ENCODE results near the gene KCNN4. TPM values are rescaled to one million over a fixed set of nuclear protein-coding genes. Genes with fewer than 3 reads are reported as not detected.

KCNN4 gene
- total RNA-seq, 1 donor from 2014 or later, result 6.4 TPM

GRCh38 chr19:43797118-43797517 is 16.3 kb upstream of the KCNN4 start:
- H3K9me3 Mint-ChIP-seq, result no peaks in the 10 kb centered on the region
- DNase-seq (ENCODE audit: low spot score in 2 of 2, unreplicated experiment in 2 of 2), result no peak
- H3K4me1 Mint-ChIP-seq, result peaks cover 3% of the 10 kb centered on the region
- H3K27ac Mint-ChIP-seq, result no peak overlapping the region
- H3K4me3 Mint-ChIP-seq, result peak overlapping the region; percentile 43
- no peak for TF ChIP-seq CTCF (IDR thresholded peaks at IDR 0.05; ENCODE audit: unreplicated experiment)
- peaks cover 77% of the 10 kb centered on the region for H3K27me3 Mint-ChIP-seq (ENCODE audit: low read depth)
- no peaks in the 10 kb centered on the region for H3K36me3 Mint-ChIP-seq

DNA sequence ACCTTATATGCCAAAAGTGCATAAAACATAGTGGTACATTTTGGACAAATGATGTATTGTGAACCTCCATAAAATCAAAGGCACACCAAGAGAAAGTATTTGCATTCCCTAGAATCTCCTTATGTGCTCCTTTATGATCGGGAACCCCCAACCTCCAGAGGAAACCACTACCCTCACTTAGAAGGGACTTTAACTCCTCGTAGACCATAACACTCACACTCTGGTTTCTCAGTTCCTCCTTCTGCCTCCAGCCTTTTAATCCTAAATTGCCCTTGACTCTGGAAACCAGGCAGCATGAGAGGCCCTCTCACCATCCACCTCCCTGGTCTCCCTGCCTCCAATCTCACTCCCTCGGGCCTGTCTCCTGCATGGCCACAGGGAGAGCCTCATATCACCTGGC is 9.8 kb upstream of the KCNN4 start:
- Mint-ChIP-seq H3K27me3 (ENCODE audit: low read depth) (peaks cover 32% of the 10 kb centered on the region), H3K4me3 (no peak overlapping the region), H3K36me3 (no peaks in the 10 kb centered on the region), H3K27ac (no peak overlapping the region), H3K4me1 (no peaks in the 10 kb centered on the region), H3K9me3 (no peaks in the 10 kb centered on the region)
- no peak for TF ChIP-seq CTCF (IDR thresholded peaks at IDR 0.05; ENCODE audit: unreplicated experiment)
- DNase-seq (ENCODE audit: low spot score in 2 of 2, unreplicated experiment in 2 of 2), result no peak

DNA sequence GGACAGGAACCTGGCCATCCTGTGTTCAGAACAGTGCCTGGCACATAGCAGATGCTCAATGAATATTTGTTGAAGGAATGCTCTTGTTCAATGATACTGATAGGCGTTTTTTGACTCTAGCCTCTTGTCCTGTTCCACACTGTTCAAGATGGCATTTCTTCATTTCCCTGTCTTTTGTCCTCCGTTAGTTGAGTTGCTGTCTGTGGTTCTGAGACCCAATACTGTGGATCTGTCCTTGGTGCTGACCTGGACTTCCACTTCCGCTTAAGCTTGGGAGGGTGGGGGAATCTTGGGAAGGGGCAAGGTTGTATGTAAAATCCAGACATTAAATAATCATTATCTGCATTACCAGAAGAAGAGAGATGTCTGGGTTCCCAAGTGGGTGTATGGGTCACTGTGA is 8.3 kb upstream of the KCNN4 start:
- no peak for DNase-seq (ENCODE audit: low spot score in 2 of 2, unreplicated experiment in 2 of 2)
- peaks cover 7% of the 10 kb centered on the region for H3K4me1 Mint-ChIP-seq
- no peak for TF ChIP-seq CTCF (IDR thresholded peaks at IDR 0.05; ENCODE audit: unreplicated experiment)
- no peaks in the 10 kb centered on the region for H3K9me3 Mint-ChIP-seq
- H3K36me3 Mint-ChIP-seq, result no peaks in the 10 kb centered on the region
- H3K27me3 Mint-ChIP-seq (ENCODE audit: low read depth), result peaks cover 24% of the 10 kb centered on the region
- no peak overlapping the region for H3K4me3 Mint-ChIP-seq
- H3K27ac Mint-ChIP-seq, result no peak overlapping the region

DNA sequence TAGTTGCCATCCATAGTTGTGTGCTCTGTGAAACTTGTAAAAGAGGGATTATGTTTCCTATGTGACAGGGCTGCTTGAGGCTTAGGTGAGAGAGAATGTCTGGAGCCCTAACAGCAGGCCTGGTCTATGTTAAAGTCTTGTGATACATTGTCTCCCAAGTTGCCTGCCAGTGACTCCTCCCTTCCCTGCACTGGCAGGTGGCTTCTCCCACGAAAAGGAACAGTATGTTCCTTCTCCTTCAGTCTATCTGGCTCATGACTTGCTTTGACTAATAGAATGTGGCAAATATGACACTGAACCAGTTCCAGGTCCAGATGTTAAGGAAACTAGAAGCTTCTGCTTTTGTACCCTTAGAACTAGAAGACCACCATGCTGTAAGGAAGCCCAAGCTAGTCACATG is 5.9 kb upstream of the KCNN4 start:
- no peak overlapping the region for H3K27ac Mint-ChIP-seq
- peaks cover 15% of the 10 kb centered on the region for H3K4me1 Mint-ChIP-seq
- no peaks in the 10 kb centered on the region for H3K36me3 Mint-ChIP-seq
- H3K27me3 Mint-ChIP-seq (ENCODE audit: low read depth), result peaks cover 6% of the 10 kb centered on the region
- no peak overlapping the region for H3K4me3 Mint-ChIP-seq
- DNase-seq (ENCODE audit: low spot score in 2 of 2, unreplicated experiment in 2 of 2), result no peak
- no peak for TF ChIP-seq CTCF (IDR thresholded peaks at IDR 0.05; ENCODE audit: unreplicated experiment)
- H3K9me3 Mint-ChIP-seq, result no peaks in the 10 kb centered on the region

DNA sequence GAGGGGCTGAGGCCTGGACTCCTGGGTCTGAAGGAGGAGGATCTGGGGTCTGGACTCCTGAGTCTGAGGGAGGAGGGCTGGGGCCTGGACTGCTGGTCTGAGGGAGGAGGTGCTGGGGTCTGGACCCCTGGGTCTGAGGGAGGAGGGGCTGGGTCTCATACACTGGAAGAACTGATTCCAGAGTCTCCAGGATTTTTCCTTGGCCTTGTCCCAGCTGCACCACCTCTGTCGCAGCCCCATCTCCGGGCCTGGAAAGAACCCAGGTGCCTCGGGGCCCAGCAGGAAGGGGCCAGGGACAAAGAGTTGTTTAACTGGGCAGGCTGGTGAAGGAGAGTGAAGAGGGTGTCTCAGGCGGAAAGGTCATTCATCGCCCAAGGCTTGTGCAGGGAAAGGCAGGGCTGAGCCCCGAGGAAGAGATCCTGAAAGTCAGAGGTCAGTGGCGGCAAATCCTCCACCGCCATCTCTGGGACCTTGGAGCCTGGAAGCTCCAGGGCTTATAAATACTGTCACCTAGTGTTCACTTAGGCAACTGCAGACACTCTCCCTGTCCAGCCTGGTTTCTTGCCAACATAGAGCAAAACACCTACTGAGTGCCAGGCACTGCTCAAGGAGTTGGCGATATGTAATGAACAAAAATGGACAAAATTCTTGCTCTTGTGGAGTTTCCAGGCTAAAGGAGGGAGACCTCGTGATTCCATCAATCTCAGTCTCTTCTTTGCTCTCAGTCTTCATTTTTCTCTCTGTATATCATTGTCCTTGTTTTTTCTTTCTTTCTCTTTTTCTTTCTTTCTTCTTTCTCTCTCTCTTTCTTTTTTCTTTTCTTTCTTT is 4.4 kb upstream of the KCNN4 start:
- peaks cover 18% of the 10 kb centered on the region for H3K4me1 Mint-ChIP-seq
- peak in 1 of 2 experiments; percentile 47 for DNase-seq (ENCODE audit: low spot score in 2 of 2, unreplicated experiment in 2 of 2)
- no peaks in the 10 kb centered on the region for H3K36me3 Mint-ChIP-seq
- TF ChIP-seq CTCF (IDR thresholded peaks at IDR 0.05; ENCODE audit: unreplicated experiment), result peak; percentile 80
- H3K27me3 Mint-ChIP-seq (ENCODE audit: low read depth), result no peaks in the 10 kb centered on the region
- H3K27ac Mint-ChIP-seq, result no peak overlapping the region
- peak overlapping the region; percentile 19 for H3K4me3 Mint-ChIP-seq
- no peaks in the 10 kb centered on the region for H3K9me3 Mint-ChIP-seq

Measured in mesothelial cell of epicardium (in vitro differentiated cells).